ENCODE results near the gene AZU1. TPM values are rescaled to one million over a fixed set of nuclear protein-coding genes. Genes with fewer than 3 reads are reported as not detected.

The AZU1 gene
- total and polyA plus RNA-seq, 4 donors: 0.08 to 20.2 (median 0.99) TPM

DNA sequence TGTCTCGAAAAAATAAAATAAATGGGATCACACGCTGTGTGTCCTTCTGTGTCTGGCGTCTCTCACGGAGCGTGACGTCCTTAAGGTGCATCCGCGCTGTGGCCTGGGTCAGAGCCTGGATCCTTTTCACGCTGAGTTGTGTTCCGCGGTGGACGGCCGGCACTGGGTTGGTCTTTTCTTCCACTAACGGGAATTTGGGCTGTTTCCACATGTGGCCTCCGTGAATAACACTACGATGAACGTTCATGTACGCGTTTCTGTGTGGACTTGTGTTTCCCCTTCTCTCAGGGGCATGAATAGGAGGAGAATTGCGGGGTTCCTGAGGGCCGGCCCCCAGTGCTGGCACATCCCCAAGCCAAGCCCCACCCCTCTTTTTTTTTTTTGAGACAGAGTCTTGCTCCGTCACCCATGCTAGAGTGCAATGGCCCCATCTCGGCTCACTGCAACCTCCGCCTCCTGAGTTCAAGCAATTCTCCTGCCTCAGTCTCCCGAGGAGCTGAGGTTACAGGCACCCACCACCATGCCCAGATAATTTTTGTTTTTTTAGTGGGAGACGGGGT lies 36.5 kb upstream of the AZU1 start (continued):
- TF ChIP-seq, protein P1, sequence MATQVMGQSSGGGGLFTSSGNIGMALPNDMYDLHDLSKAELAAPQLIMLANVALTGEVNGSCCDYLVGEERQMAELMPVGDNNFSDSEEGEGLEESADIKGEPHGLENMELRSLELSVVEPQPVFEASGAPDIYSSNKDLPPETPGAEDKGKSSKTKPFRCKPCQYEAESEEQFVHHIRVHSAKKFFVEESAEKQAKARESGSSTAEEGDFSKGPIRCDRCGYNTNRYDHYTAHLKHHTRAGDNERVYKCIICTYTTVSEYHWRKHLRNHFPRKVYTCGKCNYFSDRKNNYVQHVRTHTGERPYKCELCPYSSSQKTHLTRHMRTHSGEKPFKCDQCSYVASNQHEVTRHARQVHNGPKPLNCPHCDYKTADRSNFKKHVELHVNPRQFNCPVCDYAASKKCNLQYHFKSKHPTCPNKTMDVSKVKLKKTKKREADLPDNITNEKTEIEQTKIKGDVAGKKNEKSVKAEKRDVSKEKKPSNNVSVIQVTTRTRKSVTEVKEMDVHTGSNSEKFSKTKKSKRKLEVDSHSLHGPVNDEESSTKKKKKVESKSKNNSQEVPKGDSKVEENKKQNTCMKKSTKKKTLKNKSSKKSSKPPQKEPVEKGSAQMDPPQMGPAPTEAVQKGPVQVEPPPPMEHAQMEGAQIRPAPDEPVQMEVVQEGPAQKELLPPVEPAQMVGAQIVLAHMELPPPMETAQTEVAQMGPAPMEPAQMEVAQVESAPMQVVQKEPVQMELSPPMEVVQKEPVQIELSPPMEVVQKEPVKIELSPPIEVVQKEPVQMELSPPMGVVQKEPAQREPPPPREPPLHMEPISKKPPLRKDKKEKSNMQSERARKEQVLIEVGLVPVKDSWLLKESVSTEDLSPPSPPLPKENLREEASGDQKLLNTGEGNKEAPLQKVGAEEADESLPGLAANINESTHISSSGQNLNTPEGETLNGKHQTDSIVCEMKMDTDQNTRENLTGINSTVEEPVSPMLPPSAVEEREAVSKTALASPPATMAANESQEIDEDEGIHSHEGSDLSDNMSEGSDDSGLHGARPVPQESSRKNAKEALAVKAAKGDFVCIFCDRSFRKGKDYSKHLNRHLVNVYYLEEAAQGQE (IDR thresholded peaks at IDR 0.05): no peak
- no peak for TF ChIP-seq HNF4A (conservative IDR thresholded peaks at IDR 0.05)

DNA sequence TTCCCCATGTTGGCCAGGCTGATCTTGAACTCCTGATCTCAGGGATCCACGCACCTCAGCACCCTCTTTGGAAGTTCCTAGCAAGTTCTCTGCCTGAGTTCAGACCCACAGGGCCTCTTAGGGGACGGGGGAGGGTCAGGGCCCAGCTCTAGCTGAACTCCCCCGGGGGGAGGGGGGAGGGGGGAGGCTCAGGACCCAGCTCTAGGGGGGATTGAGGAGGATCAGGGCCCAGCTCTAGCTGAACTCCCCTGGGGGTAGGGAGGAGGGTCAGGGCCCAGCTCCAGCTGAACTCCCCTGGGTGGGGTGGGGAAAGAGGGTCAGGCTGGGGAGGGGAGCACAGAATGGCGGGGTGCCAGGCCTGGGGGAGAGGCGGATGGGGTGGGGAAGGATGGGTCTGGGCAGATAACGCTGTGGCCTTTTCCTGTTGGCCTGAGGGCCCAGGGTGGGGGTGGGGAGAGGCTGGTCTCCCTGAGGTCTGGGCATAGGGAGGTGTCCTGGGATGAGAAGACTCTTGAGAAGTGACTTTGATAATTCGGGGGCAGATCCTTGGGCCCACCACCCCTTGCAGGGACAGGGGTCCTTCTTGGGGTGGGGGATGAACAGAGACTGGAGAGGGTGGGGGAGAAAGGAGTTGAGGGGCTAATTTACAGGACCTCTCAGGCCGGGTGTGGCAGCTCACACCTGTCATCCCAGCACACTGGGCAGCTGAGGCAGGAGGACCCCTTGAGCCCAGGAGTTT lies 35.9 kb upstream of the AZU1 start:
- Histone ChIP-seq H3K4me3 (ENCODE audit: low read depth in 1 of 3, low read length in 3 of 3) (no peak overlapping the region), H3K9me3 (ENCODE audit: control insufficient read depth in 4 of 4, low read length in 3 of 4) (no peaks in the 10 kb centered on the region), H3K9ac (ENCODE audit: low read depth in 1 of 2, low read length in 2 of 2) (no peak overlapping the region), H3K27ac (ENCODE audit: low read depth in 1 of 2, low read length in 2 of 2) (peak overlapping the region; percentile 54 to 56), H3K27me3 (ENCODE audit: control insufficient read depth in 4 of 4, insufficient read depth in 4 of 4, low read length in 3 of 4) (no peaks in the 10 kb centered on the region), H3K4me1 (ENCODE audit: control insufficient read depth in 4 of 4, insufficient read depth in 4 of 4, low read length in 3 of 4) (peaks cover 0 to 6% (median 2%) of the 10 kb centered on the region in 4 donors), H3K36me3 (ENCODE audit: control insufficient read depth in 4 of 4, insufficient read depth in 3 of 4, low read depth in 1 of 4, low read length in 3 of 4) (no peaks in the 10 kb centered on the region)
- DNase-seq (ENCODE audit: low spot score): peak; percentile 83
- 64% methylated on average over 8 of the region's 8 CpGs for WGBS
- TF ChIP-seq HNF4G (IDR thresholded peaks at IDR 0.05) (no peak), RAD21 (IDR thresholded peaks at IDR 0.05) (no peak), HNF4A (conservative IDR thresholded peaks at IDR 0.05) (no peak), FOXA2 (IDR thresholded peaks at IDR 0.05) (no peak), TAF1 (conservative IDR thresholded peaks at IDR 0.05) (no peak), YY1 (IDR thresholded peaks at IDR 0.05) (no peak), GABPA (IDR thresholded peaks at IDR 0.05 in 1 of 2, conservative IDR thresholded peaks at IDR 0.05 in 1 of 2) (no peak), FOXA1 (IDR thresholded peaks at IDR 0.05) (no peak), JUND (IDR thresholded peaks at IDR 0.05) (no peak), SP1 (IDR thresholded peaks at IDR 0.05) (no peak), EGR1 (IDR thresholded peaks at IDR 0.05; ENCODE audit: low read depth in 2 of 2) (no peak), RXRA (IDR thresholded peaks at IDR 0.05) (no peak), NR2F2 (IDR thresholded peaks at IDR 0.05) (no peak)
- TF ChIP-seq, protein P2, sequence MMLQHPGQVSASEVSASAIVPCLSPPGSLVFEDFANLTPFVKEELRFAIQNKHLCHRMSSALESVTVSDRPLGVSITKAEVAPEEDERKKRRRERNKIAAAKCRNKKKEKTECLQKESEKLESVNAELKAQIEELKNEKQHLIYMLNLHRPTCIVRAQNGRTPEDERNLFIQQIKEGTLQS (IDR thresholded peaks at IDR 0.05): no peak
- TF ChIP-seq, protein P3, sequence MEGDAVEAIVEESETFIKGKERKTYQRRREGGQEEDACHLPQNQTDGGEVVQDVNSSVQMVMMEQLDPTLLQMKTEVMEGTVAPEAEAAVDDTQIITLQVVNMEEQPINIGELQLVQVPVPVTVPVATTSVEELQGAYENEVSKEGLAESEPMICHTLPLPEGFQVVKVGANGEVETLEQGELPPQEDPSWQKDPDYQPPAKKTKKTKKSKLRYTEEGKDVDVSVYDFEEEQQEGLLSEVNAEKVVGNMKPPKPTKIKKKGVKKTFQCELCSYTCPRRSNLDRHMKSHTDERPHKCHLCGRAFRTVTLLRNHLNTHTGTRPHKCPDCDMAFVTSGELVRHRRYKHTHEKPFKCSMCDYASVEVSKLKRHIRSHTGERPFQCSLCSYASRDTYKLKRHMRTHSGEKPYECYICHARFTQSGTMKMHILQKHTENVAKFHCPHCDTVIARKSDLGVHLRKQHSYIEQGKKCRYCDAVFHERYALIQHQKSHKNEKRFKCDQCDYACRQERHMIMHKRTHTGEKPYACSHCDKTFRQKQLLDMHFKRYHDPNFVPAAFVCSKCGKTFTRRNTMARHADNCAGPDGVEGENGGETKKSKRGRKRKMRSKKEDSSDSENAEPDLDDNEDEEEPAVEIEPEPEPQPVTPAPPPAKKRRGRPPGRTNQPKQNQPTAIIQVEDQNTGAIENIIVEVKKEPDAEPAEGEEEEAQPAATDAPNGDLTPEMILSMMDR (IDR thresholded peaks at IDR 0.05; ENCODE audit: low read depth, low read length, missing input control): no peak
- TF ChIP-seq, protein P4, sequence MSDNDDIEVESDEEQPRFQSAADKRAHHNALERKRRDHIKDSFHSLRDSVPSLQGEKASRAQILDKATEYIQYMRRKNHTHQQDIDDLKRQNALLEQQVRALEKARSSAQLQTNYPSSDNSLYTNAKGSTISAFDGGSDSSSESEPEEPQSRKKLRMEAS (IDR thresholded peaks at IDR 0.05): no peak
- TF ChIP-seq, protein P5, sequence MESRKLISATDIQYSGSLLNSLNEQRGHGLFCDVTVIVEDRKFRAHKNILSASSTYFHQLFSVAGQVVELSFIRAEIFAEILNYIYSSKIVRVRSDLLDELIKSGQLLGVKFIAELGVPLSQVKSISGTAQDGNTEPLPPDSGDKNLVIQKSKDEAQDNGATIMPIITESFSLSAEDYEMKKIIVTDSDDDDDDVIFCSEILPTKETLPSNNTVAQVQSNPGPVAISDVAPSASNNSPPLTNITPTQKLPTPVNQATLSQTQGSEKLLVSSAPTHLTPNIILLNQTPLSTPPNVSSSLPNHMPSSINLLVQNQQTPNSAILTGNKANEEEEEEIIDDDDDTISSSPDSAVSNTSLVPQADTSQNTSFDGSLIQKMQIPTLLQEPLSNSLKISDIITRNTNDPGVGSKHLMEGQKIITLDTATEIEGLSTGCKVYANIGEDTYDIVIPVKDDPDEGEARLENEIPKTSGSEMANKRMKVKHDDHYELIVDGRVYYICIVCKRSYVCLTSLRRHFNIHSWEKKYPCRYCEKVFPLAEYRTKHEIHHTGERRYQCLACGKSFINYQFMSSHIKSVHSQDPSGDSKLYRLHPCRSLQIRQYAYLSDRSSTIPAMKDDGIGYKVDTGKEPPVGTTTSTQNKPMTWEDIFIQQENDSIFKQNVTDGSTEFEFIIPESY (IDR thresholded peaks at IDR 0.05): no peak
- TF ChIP-seq, protein P1 (IDR thresholded peaks at IDR 0.05): no peak

All from liver (tissue), 9 donors.